Measurements from ENCODE around the gene IL34. TPM values are rescaled to one million over a fixed set of nuclear protein-coding genes. Genes with fewer than 3 reads are reported as not detected.

IL34 gene
- total and polyA plus RNA-seq, 2 experiments from 2014 or later = 4.3 to 6.6 TPM

DNA sequence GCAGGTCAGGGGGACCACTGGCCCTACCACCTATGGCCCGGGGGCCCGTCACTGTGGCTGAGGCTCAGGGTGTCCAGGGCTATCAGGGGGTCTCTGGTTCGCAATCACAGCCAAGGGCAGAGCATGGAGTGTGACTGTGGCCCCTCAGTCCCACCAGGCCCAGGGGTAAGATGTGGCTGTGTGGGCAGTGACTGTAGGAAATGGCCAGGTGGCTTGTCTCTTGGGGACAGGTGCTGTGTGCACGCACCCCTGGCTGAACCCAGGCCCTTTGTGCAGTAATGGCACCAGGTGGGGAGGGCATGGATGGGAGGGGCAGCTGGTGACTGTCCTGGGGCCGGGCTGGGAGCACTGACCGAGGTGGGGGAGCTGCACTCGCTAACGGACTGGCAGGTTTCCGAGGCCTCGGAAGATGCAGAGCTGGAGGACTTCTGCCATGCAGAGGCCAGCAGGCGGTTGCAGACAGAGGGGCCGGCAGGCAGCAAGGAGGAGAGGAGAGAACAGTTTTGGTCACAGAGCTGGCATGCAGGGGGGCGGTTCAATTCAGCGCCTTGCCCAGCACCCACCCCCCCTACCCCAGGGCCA lies 18.8 kb downstream of the IL34 start:
- Histone ChIP-seq H3K79me2 (replicated peaks; ENCODE audit: insufficient read depth) (no peaks in the 10 kb centered on the region), H3K9me2 (ENCODE audit: insufficient read depth) (no peaks in the 10 kb centered on the region), H3K36me3 (ENCODE audit: insufficient read depth) (no peaks in the 10 kb centered on the region; the same call in 1 of the 2 replicates), H2AFZ (no peak overlapping the region), H3K27me3 (ENCODE audit: insufficient read depth) (no peaks in the 10 kb centered on the region), H3K4me1 (ENCODE audit: insufficient read depth) (peaks cover 7% of the 10 kb centered on the region), H4K20me1 (replicated peaks; ENCODE audit: insufficient read depth) (no peaks in the 10 kb centered on the region; the same call in 1 of the 2 replicates), H3K4me2 (no peak overlapping the region), H3K27ac (ENCODE audit: low read depth) (no peak overlapping the region), H3K4me3 (no peak overlapping the region), H3F3A (replicated peaks; ENCODE audit: low read depth) (0 out of 2 replicates have a peak, but pooled peaks cover 8% of the 10 kb centered on the region)
- Mint-ChIP-seq H3K4me3 (no peak overlapping the region), H3K27ac (no peak overlapping the region), H3K9me3 (peaks cover 14% of the 10 kb centered on the region; the same call in 2 of the 3 replicates), H3K36me3 (ENCODE audit: low read depth) (peaks cover 45% of the 10 kb centered on the region), H3K27me3 (ENCODE audit: insufficient read depth, low read depth, poor library complexity) (peaks cover 5% of the 10 kb centered on the region), H3K4me1 (peaks cover 20% of the 10 kb centered on the region)
- no peak for ATAC-seq
- no peak for DNase-seq (ENCODE audit: low spot score)
- TF ChIP-seq STAT1 (IDR thresholded peaks at IDR 0.05; ENCODE audit: unreplicated experiment) = no peak
- no peak for TF ChIP-seq EZH2 (IDR thresholded peaks at IDR 0.05; ENCODE audit: low read depth, unreplicated experiment)
- TF ChIP-seq JUNB (IDR thresholded peaks at IDR 0.05; ENCODE audit: unreplicated experiment) = no peak
- no peak for TF ChIP-seq ZNF331 (CRISPR knock-in tag; IDR thresholded peaks at IDR 0.05; ENCODE audit: low read depth)
- TF ChIP-seq EZH2phosphoT487 (IDR thresholded peaks at IDR 0.05; ENCODE audit: unreplicated experiment) = no peak
- no peak for TF ChIP-seq CREB1 (CRISPR knock-in tag; IDR thresholded peaks at IDR 0.05; ENCODE audit: low read depth)
- TF ChIP-seq, protein P1, sequence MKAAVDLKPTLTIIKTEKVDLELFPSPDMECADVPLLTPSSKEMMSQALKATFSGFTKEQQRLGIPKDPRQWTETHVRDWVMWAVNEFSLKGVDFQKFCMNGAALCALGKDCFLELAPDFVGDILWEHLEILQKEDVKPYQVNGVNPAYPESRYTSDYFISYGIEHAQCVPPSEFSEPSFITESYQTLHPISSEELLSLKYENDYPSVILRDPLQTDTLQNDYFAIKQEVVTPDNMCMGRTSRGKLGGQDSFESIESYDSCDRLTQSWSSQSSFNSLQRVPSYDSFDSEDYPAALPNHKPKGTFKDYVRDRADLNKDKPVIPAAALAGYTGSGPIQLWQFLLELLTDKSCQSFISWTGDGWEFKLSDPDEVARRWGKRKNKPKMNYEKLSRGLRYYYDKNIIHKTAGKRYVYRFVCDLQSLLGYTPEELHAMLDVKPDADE (IDR thresholded peaks at IDR 0.05) = no peak
- TF ChIP-seq, protein P2, sequence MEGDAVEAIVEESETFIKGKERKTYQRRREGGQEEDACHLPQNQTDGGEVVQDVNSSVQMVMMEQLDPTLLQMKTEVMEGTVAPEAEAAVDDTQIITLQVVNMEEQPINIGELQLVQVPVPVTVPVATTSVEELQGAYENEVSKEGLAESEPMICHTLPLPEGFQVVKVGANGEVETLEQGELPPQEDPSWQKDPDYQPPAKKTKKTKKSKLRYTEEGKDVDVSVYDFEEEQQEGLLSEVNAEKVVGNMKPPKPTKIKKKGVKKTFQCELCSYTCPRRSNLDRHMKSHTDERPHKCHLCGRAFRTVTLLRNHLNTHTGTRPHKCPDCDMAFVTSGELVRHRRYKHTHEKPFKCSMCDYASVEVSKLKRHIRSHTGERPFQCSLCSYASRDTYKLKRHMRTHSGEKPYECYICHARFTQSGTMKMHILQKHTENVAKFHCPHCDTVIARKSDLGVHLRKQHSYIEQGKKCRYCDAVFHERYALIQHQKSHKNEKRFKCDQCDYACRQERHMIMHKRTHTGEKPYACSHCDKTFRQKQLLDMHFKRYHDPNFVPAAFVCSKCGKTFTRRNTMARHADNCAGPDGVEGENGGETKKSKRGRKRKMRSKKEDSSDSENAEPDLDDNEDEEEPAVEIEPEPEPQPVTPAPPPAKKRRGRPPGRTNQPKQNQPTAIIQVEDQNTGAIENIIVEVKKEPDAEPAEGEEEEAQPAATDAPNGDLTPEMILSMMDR (conservative IDR thresholded peaks at IDR 0.05; ENCODE audit: low read depth in 2 of 2) = no peak
- TF ChIP-seq, protein P3, sequence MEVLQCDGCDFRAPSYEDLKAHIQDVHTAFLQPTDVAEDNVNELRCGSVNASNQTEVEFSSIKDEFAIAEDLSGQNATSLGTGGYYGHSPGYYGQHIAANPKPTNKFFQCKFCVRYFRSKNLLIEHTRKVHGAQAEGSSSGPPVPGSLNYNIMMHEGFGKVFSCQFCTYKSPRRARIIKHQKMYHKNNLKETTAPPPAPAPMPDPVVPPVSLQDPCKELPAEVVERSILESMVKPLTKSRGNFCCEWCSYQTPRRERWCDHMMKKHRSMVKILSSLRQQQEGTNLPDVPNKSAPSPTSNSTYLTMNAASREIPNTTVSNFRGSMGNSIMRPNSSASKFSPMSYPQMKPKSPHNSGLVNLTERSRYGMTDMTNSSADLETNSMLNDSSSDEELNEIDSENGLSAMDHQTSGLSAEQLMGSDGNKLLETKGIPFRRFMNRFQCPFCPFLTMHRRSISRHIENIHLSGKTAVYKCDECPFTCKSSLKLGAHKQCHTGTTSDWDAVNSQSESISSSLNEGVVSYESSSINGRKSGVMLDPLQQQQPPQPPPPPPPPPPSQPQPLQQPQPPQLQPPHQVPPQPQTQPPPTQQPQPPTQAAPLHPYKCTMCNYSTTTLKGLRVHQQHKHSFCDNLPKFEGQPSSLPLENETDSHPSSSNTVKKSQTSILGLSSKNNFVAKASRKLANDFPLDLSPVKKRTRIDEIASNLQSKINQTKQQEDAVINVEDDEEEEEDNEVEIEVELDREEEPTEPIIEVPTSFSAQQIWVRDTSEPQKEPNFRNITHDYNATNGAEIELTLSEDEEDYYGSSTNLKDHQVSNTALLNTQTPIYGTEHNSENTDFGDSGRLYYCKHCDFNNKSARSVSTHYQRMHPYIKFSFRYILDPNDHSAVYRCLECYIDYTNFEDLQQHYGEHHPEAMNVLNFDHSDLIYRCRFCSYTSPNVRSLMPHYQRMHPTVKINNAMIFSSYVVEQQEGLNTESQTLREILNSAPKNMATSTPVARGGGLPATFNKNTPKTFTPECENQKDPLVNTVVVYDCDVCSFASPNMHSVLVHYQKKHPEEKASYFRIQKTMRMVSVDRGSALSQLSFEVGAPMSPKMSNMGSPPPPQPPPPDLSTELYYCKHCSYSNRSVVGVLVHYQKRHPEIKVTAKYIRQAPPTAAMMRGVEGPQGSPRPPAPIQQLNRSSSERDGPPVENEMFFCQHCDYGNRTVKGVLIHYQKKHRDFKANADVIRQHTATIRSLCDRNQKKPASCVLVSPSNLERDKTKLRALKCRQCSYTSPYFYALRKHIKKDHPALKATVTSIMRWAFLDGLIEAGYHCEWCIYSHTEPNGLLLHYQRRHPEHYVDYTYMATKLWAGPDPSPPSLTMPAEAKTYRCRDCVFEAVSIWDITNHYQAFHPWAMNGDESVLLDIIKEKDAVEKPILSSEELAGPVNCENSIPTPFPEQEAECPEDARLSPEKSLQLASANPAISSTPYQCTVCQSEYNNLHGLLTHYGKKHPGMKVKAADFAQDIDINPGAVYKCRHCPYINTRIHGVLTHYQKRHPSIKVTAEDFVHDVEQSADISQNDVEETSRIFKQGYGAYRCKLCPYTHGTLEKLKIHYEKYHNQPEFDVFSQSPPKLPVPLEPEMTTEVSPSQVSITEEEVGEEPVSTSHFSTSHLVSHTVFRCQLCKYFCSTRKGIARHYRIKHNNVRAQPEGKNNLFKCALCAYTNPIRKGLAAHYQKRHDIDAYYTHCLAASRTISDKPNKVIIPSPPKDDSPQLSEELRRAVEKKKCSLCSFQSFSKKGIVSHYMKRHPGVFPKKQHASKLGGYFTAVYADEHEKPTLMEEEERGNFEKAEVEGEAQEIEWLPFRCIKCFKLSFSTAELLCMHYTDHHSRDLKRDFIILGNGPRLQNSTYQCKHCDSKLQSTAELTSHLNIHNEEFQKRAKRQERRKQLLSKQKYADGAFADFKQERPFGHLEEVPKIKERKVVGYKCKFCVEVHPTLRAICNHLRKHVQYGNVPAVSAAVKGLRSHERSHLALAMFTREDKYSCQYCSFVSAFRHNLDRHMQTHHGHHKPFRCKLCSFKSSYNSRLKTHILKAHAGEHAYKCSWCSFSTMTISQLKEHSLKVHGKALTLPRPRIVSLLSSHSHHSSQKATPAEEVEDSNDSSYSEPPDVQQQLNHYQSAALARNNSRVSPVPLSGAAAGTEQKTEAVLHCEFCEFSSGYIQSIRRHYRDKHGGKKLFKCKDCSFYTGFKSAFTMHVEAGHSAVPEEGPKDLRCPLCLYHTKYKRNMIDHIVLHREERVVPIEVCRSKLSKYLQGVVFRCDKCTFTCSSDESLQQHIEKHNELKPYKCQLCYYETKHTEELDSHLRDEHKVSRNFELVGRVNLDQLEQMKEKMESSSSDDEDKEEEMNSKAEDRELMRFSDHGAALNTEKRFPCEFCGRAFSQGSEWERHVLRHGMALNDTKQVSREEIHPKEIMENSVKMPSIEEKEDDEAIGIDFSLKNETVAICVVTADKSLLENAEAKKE (CRISPR knock-in tag; IDR thresholded peaks at IDR 0.05) = no peak
- no peak for TF ChIP-seq POLR2AphosphoS5 (IDR thresholded peaks at IDR 0.05; ENCODE audit: low read depth)
- TF ChIP-seq NANOG (IDR thresholded peaks at IDR 0.05; ENCODE audit: borderline replicate concordance) = no peak
- TF ChIP-seq, protein P4, sequence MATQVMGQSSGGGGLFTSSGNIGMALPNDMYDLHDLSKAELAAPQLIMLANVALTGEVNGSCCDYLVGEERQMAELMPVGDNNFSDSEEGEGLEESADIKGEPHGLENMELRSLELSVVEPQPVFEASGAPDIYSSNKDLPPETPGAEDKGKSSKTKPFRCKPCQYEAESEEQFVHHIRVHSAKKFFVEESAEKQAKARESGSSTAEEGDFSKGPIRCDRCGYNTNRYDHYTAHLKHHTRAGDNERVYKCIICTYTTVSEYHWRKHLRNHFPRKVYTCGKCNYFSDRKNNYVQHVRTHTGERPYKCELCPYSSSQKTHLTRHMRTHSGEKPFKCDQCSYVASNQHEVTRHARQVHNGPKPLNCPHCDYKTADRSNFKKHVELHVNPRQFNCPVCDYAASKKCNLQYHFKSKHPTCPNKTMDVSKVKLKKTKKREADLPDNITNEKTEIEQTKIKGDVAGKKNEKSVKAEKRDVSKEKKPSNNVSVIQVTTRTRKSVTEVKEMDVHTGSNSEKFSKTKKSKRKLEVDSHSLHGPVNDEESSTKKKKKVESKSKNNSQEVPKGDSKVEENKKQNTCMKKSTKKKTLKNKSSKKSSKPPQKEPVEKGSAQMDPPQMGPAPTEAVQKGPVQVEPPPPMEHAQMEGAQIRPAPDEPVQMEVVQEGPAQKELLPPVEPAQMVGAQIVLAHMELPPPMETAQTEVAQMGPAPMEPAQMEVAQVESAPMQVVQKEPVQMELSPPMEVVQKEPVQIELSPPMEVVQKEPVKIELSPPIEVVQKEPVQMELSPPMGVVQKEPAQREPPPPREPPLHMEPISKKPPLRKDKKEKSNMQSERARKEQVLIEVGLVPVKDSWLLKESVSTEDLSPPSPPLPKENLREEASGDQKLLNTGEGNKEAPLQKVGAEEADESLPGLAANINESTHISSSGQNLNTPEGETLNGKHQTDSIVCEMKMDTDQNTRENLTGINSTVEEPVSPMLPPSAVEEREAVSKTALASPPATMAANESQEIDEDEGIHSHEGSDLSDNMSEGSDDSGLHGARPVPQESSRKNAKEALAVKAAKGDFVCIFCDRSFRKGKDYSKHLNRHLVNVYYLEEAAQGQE (IDR thresholded peaks at IDR 0.05; ENCODE audit: unreplicated experiment) = no peak
- TF ChIP-seq ZNF114 (CRISPR knock-in tag; IDR thresholded peaks at IDR 0.05) = no peak

Data from GM23338 (cell line).